Liver (tissue), 9 donors: ENCODE measurements around the gene UNC79. TPM values are rescaled to one million over a fixed set of nuclear protein-coding genes. Genes with fewer than 3 reads are reported as not detected.

Experiments
- DNase-seq: peaks from one replicate; pipeline ENCODE4 v3.0.0-alpha.2; 2017; ENCODE audit warnings: low spot score
- H3K27ac ChIP-seq, 2 donors: one replicate each; pipeline ENCODE4 v1.7.0; 2013; ENCODE audit warnings: inconsistent platforms in 2 of 2, low read length in 2 of 2, control low read depth in 1 of 2, low read depth in 1 of 2, mild to moderate bottlenecking in 1 of 2
- H3K27me3 ChIP-seq, 4 donors: one replicate each; pipeline versions ENCODE4 v1.6.1 to v1.7.0; 2013; ENCODE audit warnings: low read length in 3 of 4, inconsistent platforms in 1 of 4, mild to moderate bottlenecking in 1 of 4, moderate library complexity in 1 of 4; ENCODE audit not compliant: control insufficient read depth in 4 of 4, insufficient read depth in 4 of 4
- H3K36me3 ChIP-seq, 4 donors: one replicate each; pipeline versions ENCODE4 v1.6.1 to v1.7.0; 2013; ENCODE audit warnings: low read length in 3 of 4, mild to moderate bottlenecking in 3 of 4, low read depth in 1 of 4, moderate library complexity in 1 of 4; ENCODE audit not compliant: control insufficient read depth in 4 of 4, insufficient read depth in 3 of 4
- H3K4me1 ChIP-seq, 4 donors: one replicate each; pipeline versions ENCODE4 v1.6.1 to v1.7.0; 2013; ENCODE audit warnings: low read length in 3 of 4, mild to moderate bottlenecking in 3 of 4, moderate library complexity in 1 of 4; ENCODE audit not compliant: control insufficient read depth in 4 of 4, insufficient read depth in 4 of 4
- H3K4me3 ChIP-seq, 3 donors: one replicate each; pipeline versions ENCODE4 v1.6.1 to v1.7.0; 2013; ENCODE audit warnings: low read length in 3 of 3, control low read depth in 1 of 3, low read depth in 1 of 3, mild to moderate bottlenecking in 1 of 3
- H3K9ac ChIP-seq, 2 donors: one replicate each; pipeline ENCODE4 v1.7.0; 2013; ENCODE audit warnings: low read length in 2 of 2, mild to moderate bottlenecking in 2 of 2, moderate library complexity in 2 of 2, control low read depth in 1 of 2, low read depth in 1 of 2
- H3K9me3 ChIP-seq, 4 donors: one replicate each; pipeline versions ENCODE4 v1.6.1 to v1.7.0; 2013; ENCODE audit warnings: low read length in 3 of 4; ENCODE audit not compliant: control insufficient read depth in 4 of 4
- EGR1 ChIP-seq, 2 donors: IDR thresholded peaks; 2 replicates each; pipeline ENCODE4 v1.6.1; 2016 to 2018; ENCODE audit warnings: antibody characterized with exemption in 2 of 2, low read depth in 2 of 2
- FOXA1 ChIP-seq: IDR thresholded peaks from 2 replicates; pipeline ENCODE4 v1.6.1; 2016; ENCODE audit warnings: antibody characterized with exemption
- FOXA2 ChIP-seq: IDR thresholded peaks from 2 replicates; pipeline ENCODE4 v1.6.1; 2016; ENCODE audit warnings: antibody characterized with exemption
- GABPA ChIP-seq, 2 donors: IDR thresholded peaks in 1 of 2; conservative IDR thresholded peaks in 1 of 2; 2 replicates each; pipeline ENCODE4 v1.6.1; 2016; ENCODE audit warnings: antibody characterized with exemption in 2 of 2, mild to moderate bottlenecking in 1 of 2, moderate library complexity in 1 of 2
- HNF4A ChIP-seq, 2 donors: conservative IDR thresholded peaks; 2 replicates each; pipeline ENCODE4 v1.6.1; 2016; ENCODE audit warnings: antibody characterized with exemption in 2 of 2, mild to moderate bottlenecking in 2 of 2
- HNF4G ChIP-seq: IDR thresholded peaks from 2 replicates; pipeline ENCODE4 v1.6.1; 2016; ENCODE audit warnings: antibody characterized with exemption
- JUND ChIP-seq, 2 donors: IDR thresholded peaks; 2 replicates each; pipeline ENCODE4 v1.6.1; 2016; ENCODE audit warnings: antibody characterized with exemption in 2 of 2
- NR2F2 ChIP-seq: IDR thresholded peaks from 2 replicates; pipeline ENCODE4 v1.6.1; 2016; ENCODE audit warnings: antibody characterized with exemption
- RAD21 ChIP-seq, 2 donors: IDR thresholded peaks; 2 replicates each; pipeline ENCODE4 v1.6.1; 2016; ENCODE audit warnings: antibody characterized with exemption in 2 of 2, mild to moderate bottlenecking in 2 of 2
- RXRA ChIP-seq, 2 donors: IDR thresholded peaks; 2 replicates each; pipeline ENCODE4 v1.6.1; 2017 to 2018; ENCODE audit warnings: antibody characterized with exemption in 2 of 2, mild to moderate bottlenecking in 1 of 2
- SP1 ChIP-seq: IDR thresholded peaks from 2 replicates; pipeline ENCODE4 v1.6.1; 2018; ENCODE audit warnings: antibody characterized with exemption, mild to moderate bottlenecking
- TAF1 ChIP-seq: conservative IDR thresholded peaks from 2 replicates; pipeline ENCODE4 v1.6.1; 2016; ENCODE audit warnings: antibody characterized with exemption, mild to moderate bottlenecking
- YY1 ChIP-seq: IDR thresholded peaks from 2 replicates; pipeline ENCODE4 v1.6.1; 2016; ENCODE audit warnings: antibody characterized with exemption, mild to moderate bottlenecking
- WGBS: extraction: QIAGEN DNeasy Blood & Tissue Kit; methylation state at CpG from one replicate; pipeline ENCODE4 v1.1.7; 2013; 5-methylcytosine and 5-hydroxymethylcytosine counted together
- polyA plus RNA-seq, 2 donors: library from polyadenylated mRNA; stranded (reverse) in 1 of 2; unstranded in 1 of 2; fragments of 200-250 nt in 1 of 2; fragments of >200 nt in 1 of 2; fragmentation: Nextera tagmentation in 1 of 2; extraction: Ambion mirVana in 1 of 2; gene quantifications; one replicate each; pipeline versions ENCODE4 v1.2.1 to v1.2.3, GENCODE V29; 2013 to 2015
- total RNA-seq, 2 donors: library from RNA; depleted of rRNA; stranded (reverse); fragments of >200 nt; gene quantifications; one replicate each; pipeline ENCODE4 v1.2.3, GENCODE V29; 2014
- TF ChIP-seq, protein P1 (sequence below): IDR thresholded peaks from 2 replicates; pipeline ENCODE4 v1.6.1; 2016; ENCODE audit warnings: antibody characterized with exemption
- TF ChIP-seq, protein P2 (sequence below): IDR thresholded peaks from 2 replicates; pipeline ENCODE4 v1.6.1; 2016; ENCODE audit warnings: antibody characterized with exemption, mild to moderate bottlenecking
- TF ChIP-seq, protein P3 (sequence below): IDR thresholded peaks from 2 replicates; pipeline ENCODE4 v1.6.1; 2016; ENCODE audit warnings: antibody characterized with exemption
- TF ChIP-seq, protein P4 (sequence below): fragments of 150-350 bp; IDR thresholded peaks from 2 replicates; pipeline ENCODE4 v1.5.1; 2017; ENCODE audit warnings: improper control_type of control experiment, low read depth, low read length; ENCODE audit not compliant: missing input control
- TF ChIP-seq, protein P5 (sequence below): IDR thresholded peaks from 2 replicates; pipeline ENCODE4 v1.6.1; 2016; ENCODE audit warnings: antibody characterized with exemption
- donor health status: healthy.
- donor health status: healthy.
- donor health status: healthy.
- donor health status: healthy.
- donor health status: healthy.

The UNC79 gene
- total and polyA plus RNA-seq, 4 donors, result 0.01 to 0.08 (median 0.05) TPM; not detected in 1

DNA sequence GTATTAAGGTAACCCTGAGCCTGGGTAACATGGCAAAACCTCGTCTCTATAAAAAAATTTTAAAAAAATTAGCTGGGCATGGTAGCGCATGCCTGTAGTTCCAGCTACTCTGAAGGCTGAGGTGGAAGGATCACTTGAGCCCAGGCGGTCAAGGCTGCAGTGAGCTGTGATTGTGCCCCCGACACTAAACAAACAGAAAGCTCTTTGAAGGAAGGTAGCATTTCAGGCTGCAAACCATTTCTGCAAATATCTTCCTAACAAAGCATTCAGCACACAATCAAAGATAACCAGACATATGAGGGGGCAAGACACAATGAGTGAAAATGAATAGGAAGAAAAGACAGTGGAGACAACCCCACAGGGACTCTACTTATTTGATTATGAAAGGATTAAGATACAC, 238.9 kb downstream of the UNC79 start:
- no peak overlapping the region for H3K27ac ChIP-seq
- TF ChIP-seq YY1, result no peak
- TF ChIP-seq FOXA2, result no peak
- TF ChIP-seq RXRA (IDR thresholded peaks at IDR 0.05), result no peak
- no peak for TF ChIP-seq HNF4A (conservative IDR thresholded peaks at IDR 0.05)
- TF ChIP-seq, protein P1, sequence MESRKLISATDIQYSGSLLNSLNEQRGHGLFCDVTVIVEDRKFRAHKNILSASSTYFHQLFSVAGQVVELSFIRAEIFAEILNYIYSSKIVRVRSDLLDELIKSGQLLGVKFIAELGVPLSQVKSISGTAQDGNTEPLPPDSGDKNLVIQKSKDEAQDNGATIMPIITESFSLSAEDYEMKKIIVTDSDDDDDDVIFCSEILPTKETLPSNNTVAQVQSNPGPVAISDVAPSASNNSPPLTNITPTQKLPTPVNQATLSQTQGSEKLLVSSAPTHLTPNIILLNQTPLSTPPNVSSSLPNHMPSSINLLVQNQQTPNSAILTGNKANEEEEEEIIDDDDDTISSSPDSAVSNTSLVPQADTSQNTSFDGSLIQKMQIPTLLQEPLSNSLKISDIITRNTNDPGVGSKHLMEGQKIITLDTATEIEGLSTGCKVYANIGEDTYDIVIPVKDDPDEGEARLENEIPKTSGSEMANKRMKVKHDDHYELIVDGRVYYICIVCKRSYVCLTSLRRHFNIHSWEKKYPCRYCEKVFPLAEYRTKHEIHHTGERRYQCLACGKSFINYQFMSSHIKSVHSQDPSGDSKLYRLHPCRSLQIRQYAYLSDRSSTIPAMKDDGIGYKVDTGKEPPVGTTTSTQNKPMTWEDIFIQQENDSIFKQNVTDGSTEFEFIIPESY, result no peak
- TF ChIP-seq JUND (IDR thresholded peaks at IDR 0.05), result no peak
- no peak for TF ChIP-seq FOXA1
- TF ChIP-seq, protein P2, sequence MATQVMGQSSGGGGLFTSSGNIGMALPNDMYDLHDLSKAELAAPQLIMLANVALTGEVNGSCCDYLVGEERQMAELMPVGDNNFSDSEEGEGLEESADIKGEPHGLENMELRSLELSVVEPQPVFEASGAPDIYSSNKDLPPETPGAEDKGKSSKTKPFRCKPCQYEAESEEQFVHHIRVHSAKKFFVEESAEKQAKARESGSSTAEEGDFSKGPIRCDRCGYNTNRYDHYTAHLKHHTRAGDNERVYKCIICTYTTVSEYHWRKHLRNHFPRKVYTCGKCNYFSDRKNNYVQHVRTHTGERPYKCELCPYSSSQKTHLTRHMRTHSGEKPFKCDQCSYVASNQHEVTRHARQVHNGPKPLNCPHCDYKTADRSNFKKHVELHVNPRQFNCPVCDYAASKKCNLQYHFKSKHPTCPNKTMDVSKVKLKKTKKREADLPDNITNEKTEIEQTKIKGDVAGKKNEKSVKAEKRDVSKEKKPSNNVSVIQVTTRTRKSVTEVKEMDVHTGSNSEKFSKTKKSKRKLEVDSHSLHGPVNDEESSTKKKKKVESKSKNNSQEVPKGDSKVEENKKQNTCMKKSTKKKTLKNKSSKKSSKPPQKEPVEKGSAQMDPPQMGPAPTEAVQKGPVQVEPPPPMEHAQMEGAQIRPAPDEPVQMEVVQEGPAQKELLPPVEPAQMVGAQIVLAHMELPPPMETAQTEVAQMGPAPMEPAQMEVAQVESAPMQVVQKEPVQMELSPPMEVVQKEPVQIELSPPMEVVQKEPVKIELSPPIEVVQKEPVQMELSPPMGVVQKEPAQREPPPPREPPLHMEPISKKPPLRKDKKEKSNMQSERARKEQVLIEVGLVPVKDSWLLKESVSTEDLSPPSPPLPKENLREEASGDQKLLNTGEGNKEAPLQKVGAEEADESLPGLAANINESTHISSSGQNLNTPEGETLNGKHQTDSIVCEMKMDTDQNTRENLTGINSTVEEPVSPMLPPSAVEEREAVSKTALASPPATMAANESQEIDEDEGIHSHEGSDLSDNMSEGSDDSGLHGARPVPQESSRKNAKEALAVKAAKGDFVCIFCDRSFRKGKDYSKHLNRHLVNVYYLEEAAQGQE, result no peak
- TF ChIP-seq, protein P3, sequence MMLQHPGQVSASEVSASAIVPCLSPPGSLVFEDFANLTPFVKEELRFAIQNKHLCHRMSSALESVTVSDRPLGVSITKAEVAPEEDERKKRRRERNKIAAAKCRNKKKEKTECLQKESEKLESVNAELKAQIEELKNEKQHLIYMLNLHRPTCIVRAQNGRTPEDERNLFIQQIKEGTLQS, result no peak
- TF ChIP-seq, protein P4, sequence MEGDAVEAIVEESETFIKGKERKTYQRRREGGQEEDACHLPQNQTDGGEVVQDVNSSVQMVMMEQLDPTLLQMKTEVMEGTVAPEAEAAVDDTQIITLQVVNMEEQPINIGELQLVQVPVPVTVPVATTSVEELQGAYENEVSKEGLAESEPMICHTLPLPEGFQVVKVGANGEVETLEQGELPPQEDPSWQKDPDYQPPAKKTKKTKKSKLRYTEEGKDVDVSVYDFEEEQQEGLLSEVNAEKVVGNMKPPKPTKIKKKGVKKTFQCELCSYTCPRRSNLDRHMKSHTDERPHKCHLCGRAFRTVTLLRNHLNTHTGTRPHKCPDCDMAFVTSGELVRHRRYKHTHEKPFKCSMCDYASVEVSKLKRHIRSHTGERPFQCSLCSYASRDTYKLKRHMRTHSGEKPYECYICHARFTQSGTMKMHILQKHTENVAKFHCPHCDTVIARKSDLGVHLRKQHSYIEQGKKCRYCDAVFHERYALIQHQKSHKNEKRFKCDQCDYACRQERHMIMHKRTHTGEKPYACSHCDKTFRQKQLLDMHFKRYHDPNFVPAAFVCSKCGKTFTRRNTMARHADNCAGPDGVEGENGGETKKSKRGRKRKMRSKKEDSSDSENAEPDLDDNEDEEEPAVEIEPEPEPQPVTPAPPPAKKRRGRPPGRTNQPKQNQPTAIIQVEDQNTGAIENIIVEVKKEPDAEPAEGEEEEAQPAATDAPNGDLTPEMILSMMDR, result no peak
- TF ChIP-seq RAD21 (IDR thresholded peaks at IDR 0.05), result no peak
- TF ChIP-seq TAF1, result no peak
- TF ChIP-seq SP1, result no peak
- TF ChIP-seq HNF4G, result no peak
- no peak for TF ChIP-seq GABPA (IDR thresholded peaks at IDR 0.05 in 1 of 2, conservative IDR thresholded peaks at IDR 0.05 in 1 of 2)
- no peak for TF ChIP-seq NR2F2
- TF ChIP-seq EGR1 (IDR thresholded peaks at IDR 0.05; ENCODE audit: low read depth in 2 of 2), result no peak
- no peak for DNase-seq
- no peak overlapping the region for H3K4me3 ChIP-seq
- no peaks in the 10 kb centered on the region for H3K4me1 ChIP-seq
- H3K27me3 ChIP-seq, result peaks cover 0 to 7% (median 0%) of the 10 kb centered on the region in 4 donors
- WGBS, result 59% methylated on average over 4 of the region's 4 CpGs
- H3K36me3 ChIP-seq, result no peaks in the 10 kb centered on the region
- H3K9ac ChIP-seq, result no peak overlapping the region
- peaks cover 0 to 9% (median 0%) of the 10 kb centered on the region in 4 donors for H3K9me3 ChIP-seq

DNA sequence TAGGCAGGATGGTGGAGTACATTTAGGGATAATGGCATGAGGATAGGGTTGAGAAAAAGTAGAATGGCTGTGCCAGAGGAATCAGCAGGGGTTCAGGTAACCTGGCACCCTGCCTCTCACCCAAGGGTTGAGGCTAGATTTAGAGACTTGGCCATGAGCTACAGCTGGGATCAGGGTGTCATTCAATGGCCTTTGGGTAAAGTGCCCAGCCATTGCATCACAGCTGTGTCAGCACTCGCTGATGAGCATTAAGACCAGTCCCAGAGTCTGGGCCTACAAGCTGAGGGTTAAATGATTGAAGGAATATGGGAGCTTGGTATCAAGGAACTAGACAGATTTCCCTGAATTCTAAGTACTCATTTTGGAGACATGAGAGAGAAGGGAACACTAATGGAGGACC, 243.6 kb downstream of the UNC79 start:
- WGBS, result 87% methylated on average over 1 of the region's 1 CpG
- TF ChIP-seq, protein P2, result no peak
- TF ChIP-seq, protein P4, result no peak
- TF ChIP-seq RXRA (IDR thresholded peaks at IDR 0.05), result no peak
- TF ChIP-seq, protein P5, sequence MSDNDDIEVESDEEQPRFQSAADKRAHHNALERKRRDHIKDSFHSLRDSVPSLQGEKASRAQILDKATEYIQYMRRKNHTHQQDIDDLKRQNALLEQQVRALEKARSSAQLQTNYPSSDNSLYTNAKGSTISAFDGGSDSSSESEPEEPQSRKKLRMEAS, result no peak

More for the DNA sequence above, 243.6 kb downstream of the UNC79 start:
- Histone ChIP-seq H3K36me3 (no peaks in the 10 kb centered on the region), H3K27me3 (no peaks in the 10 kb centered on the region), H3K4me3 (no peak overlapping the region), H3K9me3 (no peaks in the 10 kb centered on the region), H3K27ac (no peak overlapping the region), H3K4me1 (no peaks in the 10 kb centered on the region), H3K9ac (no peak overlapping the region)
- no peak for DNase-seq
